AG09309 (cell line): ENCODE data around the gene PCDH9.

Source experiments
- DNase-seq: peaks from one replicate; pipeline ENCODE4 v3.0.0-alpha.2; 2010; ENCODE audit warnings: low read depth
- H3K4me3 ChIP-seq: 2 replicates; pipeline ENCODE4 v1.5.1; 2011; ENCODE audit warnings: mild to moderate bottlenecking, low read depth, low read length, moderate library complexity; ENCODE audit not compliant: control insufficient read depth
- TF ChIP-seq, protein P1 (sequence below): IDR thresholded peaks from 2 replicates; pipeline ENCODE4 v1.5.1; 2011; ENCODE audit warnings: mild to moderate bottlenecking, low read depth, low read length, inconsistent platforms; ENCODE audit not compliant: insufficient read depth, control insufficient read depth; ENCODE audit errors: missing control alignments

Gene PCDH9

DNA sequence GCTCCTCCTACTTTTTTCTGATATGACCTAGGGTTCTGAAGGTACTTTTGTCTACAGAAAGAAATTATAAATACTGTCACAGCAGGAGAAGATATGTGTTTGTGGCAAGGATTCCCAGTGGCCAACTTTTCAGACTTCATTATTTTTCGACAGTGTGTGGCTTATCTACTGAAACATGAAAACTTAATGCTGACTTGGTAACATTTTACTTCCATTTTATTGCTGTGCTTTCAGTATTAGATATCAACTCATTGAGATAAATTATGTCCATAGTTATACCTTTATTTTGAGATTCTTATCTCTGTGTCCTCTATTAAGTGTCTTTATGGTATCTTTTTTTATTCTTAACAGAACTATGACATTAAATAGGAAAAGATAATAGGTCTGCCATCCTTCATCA lies 700.0 kb downstream of the PCDH9 start:
- no peak overlapping the region for H3K4me3 ChIP-seq
- no peak for DNase-seq
- TF ChIP-seq, protein P1, sequence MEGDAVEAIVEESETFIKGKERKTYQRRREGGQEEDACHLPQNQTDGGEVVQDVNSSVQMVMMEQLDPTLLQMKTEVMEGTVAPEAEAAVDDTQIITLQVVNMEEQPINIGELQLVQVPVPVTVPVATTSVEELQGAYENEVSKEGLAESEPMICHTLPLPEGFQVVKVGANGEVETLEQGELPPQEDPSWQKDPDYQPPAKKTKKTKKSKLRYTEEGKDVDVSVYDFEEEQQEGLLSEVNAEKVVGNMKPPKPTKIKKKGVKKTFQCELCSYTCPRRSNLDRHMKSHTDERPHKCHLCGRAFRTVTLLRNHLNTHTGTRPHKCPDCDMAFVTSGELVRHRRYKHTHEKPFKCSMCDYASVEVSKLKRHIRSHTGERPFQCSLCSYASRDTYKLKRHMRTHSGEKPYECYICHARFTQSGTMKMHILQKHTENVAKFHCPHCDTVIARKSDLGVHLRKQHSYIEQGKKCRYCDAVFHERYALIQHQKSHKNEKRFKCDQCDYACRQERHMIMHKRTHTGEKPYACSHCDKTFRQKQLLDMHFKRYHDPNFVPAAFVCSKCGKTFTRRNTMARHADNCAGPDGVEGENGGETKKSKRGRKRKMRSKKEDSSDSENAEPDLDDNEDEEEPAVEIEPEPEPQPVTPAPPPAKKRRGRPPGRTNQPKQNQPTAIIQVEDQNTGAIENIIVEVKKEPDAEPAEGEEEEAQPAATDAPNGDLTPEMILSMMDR: no peak

DNA sequence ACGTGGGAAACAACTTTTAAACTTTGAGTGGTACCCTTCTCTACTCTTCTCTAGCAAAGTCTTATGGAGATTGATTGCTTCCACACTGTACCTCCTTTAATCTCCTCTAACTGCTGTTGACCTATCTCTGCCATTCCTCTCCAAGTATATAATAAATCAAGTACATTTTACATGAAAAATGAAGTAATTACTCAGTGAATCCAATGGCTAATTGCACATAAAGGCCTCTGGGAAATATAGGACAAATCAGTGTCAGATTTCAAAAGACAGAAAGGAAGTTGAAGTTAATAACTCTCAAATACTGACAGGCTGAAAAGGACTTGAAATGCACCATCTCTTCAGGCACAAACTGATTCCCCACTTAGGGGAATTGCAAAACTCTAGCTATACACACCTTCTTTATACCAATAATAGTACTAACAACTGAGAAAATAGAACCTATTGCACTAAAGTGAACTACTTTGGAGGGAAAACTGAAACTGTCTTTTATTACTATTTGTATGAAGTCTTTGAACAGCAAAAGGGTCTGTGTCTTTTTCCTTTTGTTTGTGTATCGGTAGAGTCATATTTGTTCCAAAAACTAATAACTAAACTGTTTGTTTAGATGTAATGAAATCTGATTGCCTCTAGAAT lies 701.1 kb downstream of the PCDH9 start:
- H3K4me3 ChIP-seq: no peak overlapping the region
- DNase-seq: no peak
- TF ChIP-seq, protein P1: no peak

DNA sequence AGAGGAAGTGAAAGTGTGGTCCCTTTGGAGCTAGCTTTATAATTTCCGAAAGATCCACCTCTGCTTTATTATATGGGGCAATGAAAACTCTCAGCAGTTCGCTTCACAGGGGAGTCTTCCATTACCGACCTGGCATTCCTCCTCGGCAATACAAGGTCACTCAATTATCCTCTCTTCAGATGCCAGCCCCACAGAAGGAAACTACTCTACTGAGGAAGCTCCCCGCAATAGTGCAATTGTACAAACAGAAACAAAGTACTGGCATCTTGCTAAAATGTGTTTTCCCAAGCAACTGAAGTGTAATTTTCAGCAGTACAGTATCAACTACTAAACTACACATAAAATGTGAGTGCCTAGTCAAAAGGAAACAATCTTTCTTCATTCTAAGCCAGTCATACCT lies 702.0 kb downstream of the PCDH9 start:
- H3K4me3 ChIP-seq: no peak overlapping the region
- DNase-seq: no peak
- TF ChIP-seq, protein P1: no peak

DNA sequence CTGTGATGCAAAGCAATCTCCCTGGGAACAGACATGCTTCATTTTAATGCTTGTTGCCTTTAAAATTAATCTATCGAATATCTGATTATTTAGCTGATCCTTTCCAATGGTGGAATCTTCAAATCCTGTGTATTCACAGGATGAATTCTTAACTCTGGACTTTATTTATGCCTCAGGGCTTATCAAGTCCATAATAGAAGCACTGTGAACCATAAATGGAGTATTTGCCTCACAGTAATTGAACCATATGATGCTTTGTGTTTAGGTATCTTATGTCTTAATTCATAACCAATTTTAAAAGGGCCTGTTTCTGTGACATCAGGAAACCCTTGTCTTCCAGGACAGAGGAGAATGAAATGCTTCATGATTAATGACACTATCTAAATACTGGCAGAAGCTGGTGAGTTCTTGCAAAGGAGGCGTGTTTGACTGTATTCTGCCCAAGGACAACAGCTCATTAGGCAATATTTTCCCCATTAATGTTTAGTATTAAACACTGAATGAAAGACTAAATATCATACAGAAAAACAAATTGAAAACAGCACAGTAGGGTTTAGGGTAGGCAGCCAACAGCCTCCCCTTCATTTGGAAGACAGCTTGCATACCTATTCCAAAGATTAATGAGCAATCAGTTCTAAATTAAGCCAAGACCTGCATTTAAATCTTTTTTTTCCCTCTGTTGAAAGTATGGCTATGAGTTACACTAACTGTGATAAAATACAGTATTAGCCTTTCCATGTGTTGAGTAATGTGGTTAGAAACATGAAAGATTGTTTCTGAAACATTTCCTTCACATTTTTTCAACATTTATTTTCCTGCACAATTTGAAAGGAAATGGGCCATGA lies 709.4 kb downstream of the PCDH9 start:
- TF ChIP-seq, protein P1: no peak
- no peak overlapping the region for H3K4me3 ChIP-seq
- DNase-seq: no peak

DNA sequence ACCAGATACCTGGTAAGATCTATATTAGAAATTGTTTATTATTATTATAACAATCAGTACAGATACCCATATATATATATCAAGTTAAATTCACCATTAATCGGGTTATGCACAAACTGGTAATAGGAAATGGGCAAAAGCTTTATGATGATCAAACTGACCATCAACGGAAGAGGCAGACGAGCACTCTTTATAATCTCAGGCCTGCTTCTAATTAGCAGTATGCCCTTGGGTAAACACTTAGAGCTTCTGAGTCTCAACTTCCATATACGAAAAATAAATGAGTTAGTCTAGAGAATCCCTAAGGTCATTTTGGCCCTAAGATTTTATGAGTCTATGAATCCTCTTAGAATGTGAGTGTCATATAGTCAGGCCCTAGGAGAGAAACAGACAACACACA lies 710.9 kb downstream of the PCDH9 start:
- H3K4me3 ChIP-seq: no peak overlapping the region
- no peak for DNase-seq
- TF ChIP-seq, protein P1: no peak

DNA sequence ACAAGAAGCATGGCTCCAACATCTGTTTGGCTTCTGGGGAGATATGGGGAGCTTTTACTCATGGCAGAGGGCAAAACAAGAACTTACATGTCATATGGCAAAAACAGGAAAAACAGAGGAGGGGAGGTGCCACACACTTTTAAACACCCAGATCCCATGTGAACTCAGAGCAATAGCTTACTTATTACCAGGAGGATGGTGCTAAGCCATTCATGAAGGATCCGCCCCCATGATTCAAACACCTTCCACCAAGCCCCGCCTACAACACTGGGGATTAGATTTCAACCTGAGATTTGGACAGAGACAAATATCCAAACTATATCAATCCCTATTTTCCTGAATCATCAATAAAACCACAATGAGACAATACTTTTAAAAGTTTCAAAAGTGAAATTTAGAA lies 712.1 kb downstream of the PCDH9 start:
- no peak for DNase-seq
- H3K4me3 ChIP-seq: no peak overlapping the region
- TF ChIP-seq, protein P1: no peak
